HG02840 (cell line): Measurements from ENCODE around the gene RTTN.
"Not testable (repeated sequence)": the region's sequence is repeated elsewhere in the genome, so short reads cannot be mapped to it uniquely, and the experiment has no call there.

ENCODE experiments used
- ATAC-seq: cut with Tn5 transposase; IDR thresholded peaks from one replicate; pipeline ENCODE4 v1.9.1; 2021; ENCODE audit warnings: mild to moderate bottlenecking, moderate library complexity, moderate number of reproducible peaks; ENCODE audit not compliant: unreplicated experiment, low FRiP score

Gene RTTN

DNA sequence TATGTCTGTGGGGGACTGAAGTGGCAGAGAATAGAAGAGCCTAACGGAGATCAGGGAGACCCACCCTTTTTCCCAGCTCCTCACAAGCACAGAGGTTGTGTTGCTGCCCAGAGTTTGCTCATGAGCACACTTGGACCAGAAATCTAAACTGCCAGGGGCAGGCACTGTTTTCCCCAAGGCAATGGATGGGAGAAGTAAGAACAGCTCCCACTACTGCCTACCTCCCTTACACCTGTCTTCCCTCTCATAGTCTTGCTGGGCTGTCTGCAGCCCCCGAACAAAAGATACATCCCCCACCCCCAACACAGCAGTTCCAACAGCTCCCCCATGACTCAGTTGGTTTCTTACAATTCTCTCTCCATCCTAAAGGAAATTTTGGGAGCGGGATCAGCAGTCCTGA, 209.7 kb downstream of the RTTN start:
- ATAC-seq: no peak

DNA sequence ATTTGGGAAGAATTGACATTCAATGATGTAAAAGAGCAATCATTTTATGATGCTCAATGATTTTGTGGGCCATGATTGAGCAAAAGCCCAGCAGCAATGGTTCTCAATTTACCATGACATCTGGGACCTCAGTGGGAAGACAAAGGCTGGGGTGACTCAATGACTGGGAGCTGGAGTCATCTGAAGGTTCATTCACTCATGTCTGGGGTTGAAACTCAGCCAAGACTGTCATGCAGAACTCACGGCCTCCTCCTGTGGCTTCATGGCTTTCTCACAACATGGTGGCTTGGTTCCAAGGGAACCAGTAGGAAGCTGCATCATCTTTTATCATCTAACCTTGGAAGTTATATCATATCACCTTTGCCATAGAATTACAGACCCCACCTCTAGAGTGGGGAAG, 212.7 kb downstream of the RTTN start:
- ATAC-seq: no peak

DNA sequence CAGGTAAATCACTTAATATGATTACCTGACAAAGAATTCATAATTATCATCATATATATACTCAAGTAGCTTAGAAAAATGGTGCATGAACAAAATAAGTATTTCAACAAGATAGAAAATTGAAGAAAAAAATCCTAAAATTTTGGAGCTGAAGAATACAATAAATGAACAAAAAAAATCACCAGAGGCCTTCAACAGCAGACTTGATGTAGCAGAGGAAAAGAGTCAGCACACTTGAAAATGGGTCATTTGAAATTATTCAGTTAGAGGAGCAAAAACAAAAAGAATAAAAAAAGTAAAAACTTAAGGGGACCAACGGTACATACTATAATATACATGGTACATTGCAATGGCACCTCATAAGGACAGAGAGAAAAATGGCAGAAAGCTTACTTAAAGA, 217.6 kb downstream of the RTTN start:
- ATAC-seq: no peak

GRCh38 chr18:69985239-69985638, 220.2 kb downstream of the RTTN start:
- no peak for ATAC-seq

DNA sequence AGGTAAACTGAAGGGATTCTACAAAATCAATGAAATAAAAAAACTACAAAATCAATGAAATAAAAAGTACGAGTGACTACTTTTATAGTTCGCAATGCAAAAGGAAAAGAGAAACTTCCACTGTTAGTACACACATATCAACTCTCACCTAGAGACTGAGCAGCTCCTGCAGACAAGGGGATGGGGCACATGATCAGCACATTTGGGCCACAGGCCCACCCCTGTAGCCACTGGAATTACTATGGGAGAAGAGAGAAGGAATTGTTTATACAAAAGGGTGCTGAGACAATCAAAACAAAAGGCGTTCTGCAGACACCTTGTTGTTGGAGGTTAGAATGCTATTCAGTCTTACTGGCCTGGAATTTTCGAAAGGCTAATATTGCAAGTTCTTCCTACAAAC, 223.1 kb downstream of the RTTN start:
- no peak for ATAC-seq

DNA sequence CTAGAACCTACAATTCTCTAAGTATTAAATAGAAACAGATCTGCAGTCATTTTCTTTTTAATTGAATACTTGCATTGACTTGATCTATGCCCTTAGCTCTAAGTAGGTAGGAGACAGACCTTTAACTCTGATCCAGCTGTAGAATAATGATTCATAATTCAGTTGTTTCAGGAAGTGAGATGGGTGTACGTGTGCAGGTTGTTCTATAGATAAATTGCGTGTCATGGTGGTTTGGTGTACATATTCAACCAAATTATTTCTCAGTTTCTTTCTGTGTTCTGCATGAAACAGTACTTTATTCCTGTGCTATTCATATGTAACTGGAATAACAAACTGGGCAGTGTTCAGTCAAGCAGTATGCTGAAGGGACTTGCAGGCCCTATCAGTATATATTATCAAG, 223.5 kb downstream of the RTTN start:
- ATAC-seq: peak; percentile 33

- ATAC-seq: no peak
These were observed 224.3 kb downstream of the RTTN start for GRCh38 chr18:69980982-69981804.

DNA sequence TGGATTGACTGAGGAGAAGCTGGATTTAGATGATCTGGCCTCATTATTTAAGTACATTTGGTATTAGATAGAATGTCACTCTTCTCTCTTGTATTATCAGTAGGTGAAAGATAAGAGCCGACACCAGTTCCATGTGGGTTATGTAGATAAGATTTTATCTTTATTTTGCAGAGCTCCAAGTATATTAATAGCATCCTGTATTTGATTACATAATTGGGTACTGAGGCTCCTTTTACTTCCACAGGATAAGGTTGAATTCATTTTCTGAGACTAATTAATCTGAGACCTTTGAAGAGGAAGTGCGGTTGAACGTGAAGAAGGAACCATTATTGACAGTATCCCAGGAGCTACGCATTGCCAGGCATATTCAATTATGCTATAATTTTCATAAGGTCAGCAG, 225.0 kb downstream of the RTTN start:
- no peak for ATAC-seq

GRCh38 chr18:69978732-69979715, 226.5 kb downstream of the RTTN start:
- peak; percentile 69 for ATAC-seq

DNA sequence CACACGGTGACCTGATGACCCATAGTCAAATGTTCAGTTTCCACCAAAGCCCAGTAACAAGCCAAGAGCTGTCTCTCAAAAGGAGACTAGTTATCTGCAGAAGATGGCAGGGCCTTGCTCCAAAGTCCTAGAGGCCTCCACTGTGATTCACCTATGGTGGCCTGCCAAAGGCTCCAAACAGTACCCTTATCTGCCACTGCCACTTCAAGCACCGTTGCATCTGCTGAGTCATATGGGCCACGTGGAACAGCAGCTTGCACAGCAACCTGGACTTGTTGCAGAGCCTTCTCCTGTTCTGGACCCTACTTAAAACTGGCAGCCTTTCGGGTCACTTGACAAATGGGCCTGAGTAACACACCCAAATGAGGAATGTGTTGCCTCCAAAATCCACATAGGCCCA, 230.2 kb downstream of the RTTN start:
- ATAC-seq: not testable (repeated sequence)

- ATAC-seq: no peak
These were observed 231.1 kb downstream of the RTTN start for GRCh38 chr18:69974365-69974764.

DNA sequence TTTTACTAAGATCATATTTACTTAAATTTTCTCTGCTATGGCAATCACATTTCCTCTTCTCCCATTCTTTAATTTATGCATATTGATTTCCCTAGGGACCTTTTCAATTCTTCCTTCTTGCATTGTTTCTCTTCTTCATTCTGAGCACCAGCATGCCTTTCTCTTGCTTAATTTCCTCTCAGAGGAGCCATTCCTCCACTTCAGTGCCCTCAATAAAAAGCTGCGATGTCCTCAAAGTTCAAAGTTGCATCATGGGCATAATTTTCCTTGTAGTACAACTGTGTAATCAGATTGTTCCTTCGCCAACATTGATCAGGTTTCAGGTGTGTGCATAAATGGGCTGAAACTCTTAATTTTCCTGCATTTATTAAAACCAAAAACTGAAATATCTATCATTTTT, 236.0 kb downstream of the RTTN start:
- ATAC-seq: no peak

GRCh38 chr18:69968039-69968438, 237.4 kb downstream of the RTTN start:
- peak; percentile 84 for ATAC-seq

GRCh38 chr18:69963196-69963595, 242.3 kb downstream of the RTTN start:
- no peak for ATAC-seq

- no peak for ATAC-seq
These were observed 243.8 kb downstream of the RTTN start for GRCh38 chr18:69961718-69962117.

GRCh38 chr18:69958422-69958821, 247.1 kb downstream of the RTTN start:
- peak; percentile 56 for ATAC-seq

GRCh38 chr18:69957747-69958146, 247.7 kb downstream of the RTTN start:
- no peak for ATAC-seq

DNA sequence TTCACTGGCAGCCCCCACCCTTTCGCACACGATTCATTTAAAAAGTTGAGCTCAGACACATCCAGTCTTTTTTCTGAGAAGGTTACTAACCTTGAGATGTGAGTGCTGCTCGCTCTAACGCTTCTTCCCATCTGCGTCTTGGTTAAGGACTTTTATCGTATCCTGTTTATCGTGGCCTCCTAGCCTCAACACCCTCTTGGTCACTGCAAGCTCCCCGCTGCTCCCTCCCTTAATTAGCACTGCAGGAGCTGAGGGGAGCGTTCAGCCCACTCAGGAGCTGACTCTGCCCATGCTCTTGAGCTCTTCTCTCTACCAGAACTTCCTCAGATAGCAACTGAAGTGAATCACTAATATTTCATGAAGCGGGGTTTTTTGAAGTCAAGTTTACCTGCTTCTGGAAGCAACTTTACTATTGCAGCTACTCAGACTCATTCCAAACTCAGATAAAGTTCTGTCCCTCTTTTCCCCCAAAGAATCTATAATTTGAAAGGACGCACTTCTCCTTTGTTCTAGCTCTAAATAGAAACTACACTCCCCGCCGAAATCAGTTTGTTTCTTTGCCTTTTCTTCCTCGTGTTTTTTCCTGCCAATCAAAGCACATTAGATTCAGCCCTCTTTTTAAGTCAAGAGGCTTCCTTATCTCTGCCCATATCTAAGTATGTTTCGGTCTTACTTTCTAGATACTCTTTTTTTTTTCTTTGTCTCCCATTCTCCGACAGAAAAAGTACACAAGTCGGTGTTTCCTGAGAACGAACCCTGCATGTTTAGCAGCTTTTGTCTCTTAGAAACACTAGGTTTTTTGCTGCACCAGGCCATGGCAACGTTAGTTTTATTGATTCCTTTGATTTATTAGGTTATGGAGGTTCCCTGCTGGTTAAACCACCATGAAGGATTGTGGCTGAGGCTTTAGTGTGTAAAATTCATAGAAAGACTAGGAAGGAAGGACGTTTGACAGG, 248.5 kb downstream of the RTTN start:
- ATAC-seq: no peak

GRCh38 chr18:69956057-69956456, 249.4 kb downstream of the RTTN start:
- ATAC-seq: peak; percentile 26
